Non-pigmented ciliary epithelial cell (primary cell): ENCODE measurements around the gene NMBR.
"Not testable (repeated sequence)": the region's sequence is repeated elsewhere in the genome, so short reads cannot be mapped to it uniquely, and the experiment has no call there.

Source experiments
- DNase-seq: peaks from one replicate; pipeline ENCODE4 v3.0.0-alpha.2; 2010; ENCODE audit warnings: low read depth

Gene NMBR

GRCh38 chr6:142058551-142059290 is 88.2 kb downstream of the NMBR start:
- DNase-seq: no peak

GRCh38 chr6:142055219-142055618 is 91.7 kb downstream of the NMBR start:
- DNase-seq: no peak

- no peak for DNase-seq
Measured at GRCh38 chr6:142051404-142051803, 95.5 kb downstream of the NMBR start.

GRCh38 chr6:142048593-142048980 is 98.3 kb downstream of the NMBR start:
- DNase-seq: no peak

GRCh38 chr6:142047934-142048592 is 98.9 kb downstream of the NMBR start:
- DNase-seq: no peak

GRCh38 chr6:142045380-142046278 is 101.3 kb downstream of the NMBR start:
- DNase-seq: peak; percentile 3

GRCh38 chr6:142035890-142036289 is 111.0 kb downstream of the NMBR start:
- DNase-seq: no peak

GRCh38 chr6:142031035-142031434 is 115.9 kb downstream of the NMBR start:
- DNase-seq: no peak

DNA sequence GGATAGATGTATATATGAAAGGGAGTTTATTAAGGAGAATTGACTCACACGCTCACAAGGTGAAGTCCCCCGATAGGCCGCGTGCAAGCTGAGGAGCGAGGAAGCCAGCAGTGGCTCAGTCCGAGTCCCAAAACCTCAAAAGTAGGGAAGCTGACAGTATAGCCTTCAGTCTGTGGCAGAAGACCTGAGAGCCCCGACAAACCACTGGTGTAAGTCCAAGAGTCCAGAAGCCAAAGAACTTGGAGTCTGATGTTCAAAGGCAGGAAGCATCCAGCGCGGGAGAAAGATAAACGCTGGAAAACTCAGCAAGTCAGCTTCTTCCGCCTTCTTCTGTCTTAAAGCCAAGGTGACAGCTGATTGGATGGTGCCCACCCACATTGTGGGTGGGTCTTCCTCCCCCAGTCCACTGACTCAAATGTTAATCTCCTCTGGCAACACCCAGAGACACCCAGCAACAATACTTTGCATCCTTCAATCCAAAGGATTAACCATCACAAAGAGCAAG is 116.8 kb downstream of the NMBR start:
- DNase-seq: no peak

DNA sequence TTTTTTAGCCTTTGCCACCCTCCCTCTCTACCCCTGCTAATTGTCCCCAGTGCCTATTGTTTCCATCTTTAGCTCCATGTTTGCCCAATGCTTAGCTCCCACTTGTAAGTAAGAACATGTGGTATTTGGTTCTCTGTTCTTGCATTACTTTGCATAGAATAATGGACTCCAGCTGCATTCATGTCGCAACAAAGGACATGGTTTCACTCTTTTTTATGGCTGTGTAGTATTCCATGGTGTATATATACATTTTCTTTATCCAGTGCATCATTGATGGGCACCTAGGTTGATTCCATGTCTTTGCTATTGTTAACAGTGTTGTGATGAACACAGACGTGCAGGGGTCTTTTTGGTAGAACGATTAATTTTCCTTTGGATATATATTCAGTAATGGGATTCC is 118.4 kb downstream of the NMBR start:
- no peak for DNase-seq

GRCh38 chr6:142027804-142028203 is 119.1 kb downstream of the NMBR start:
- DNase-seq: not testable (repeated sequence)

- DNase-seq: no peak
Measured at GRCh38 chr6:142027074-142027473, 119.8 kb downstream of the NMBR start.

GRCh38 chr6:142026471-142026870 is 120.5 kb downstream of the NMBR start:
- no peak for DNase-seq
